Measurements from ENCODE around the gene UCMA. TPM values are rescaled to one million over a fixed set of nuclear protein-coding genes. Genes with fewer than 3 reads are reported as not detected.

The UCMA gene
- total RNA-seq, 1 donor: not detected

DNA sequence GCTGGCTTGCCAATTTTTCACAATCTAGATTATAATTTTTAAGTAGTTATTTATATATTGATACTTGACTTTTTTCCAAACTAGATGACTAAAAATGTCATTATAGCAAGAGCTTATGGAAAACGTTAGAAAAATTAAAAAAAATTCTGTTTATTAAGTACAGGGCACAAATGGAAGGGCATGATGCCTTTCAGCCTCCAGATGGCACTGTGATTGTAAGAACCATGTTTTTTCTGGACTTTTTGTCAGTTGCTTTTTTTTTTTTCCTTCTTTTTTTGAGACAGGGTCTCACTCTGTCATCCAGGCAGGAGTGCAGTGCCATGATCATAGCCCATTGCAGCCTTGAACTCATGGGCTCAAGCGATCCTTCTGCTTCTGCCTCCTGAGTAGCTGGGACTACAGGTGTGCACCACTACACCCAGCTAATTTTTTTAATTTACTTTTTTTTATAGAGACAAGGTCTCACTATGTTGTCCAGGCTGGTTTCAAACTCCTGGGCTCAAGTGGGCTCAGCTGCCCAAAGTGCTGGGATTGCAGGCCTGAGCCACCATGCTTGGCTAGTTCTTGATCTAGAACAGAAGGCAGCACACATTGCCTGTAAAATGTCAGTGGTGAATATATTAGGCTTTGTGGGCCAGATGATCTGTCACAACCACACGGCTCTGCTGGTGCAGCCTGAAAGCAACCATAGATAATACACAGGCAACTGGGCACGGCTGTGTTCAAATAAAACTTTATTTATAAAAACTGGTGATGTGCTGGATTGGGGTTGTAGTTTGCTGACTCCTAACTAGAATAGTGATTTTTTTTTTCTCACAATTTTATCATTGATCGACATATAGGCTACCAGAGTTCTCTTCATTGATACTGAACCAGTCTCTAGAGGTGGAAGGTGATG is 27.4 kb downstream of the UCMA start:
- DNase-seq (ENCODE audit: low read depth): peak; percentile 76
- H3K4me3 ChIP-seq (ENCODE audit: low read depth, low read length): no peak overlapping the region
- TF ChIP-seq, protein P1, sequence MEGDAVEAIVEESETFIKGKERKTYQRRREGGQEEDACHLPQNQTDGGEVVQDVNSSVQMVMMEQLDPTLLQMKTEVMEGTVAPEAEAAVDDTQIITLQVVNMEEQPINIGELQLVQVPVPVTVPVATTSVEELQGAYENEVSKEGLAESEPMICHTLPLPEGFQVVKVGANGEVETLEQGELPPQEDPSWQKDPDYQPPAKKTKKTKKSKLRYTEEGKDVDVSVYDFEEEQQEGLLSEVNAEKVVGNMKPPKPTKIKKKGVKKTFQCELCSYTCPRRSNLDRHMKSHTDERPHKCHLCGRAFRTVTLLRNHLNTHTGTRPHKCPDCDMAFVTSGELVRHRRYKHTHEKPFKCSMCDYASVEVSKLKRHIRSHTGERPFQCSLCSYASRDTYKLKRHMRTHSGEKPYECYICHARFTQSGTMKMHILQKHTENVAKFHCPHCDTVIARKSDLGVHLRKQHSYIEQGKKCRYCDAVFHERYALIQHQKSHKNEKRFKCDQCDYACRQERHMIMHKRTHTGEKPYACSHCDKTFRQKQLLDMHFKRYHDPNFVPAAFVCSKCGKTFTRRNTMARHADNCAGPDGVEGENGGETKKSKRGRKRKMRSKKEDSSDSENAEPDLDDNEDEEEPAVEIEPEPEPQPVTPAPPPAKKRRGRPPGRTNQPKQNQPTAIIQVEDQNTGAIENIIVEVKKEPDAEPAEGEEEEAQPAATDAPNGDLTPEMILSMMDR (IDR thresholded peaks at IDR 0.05; ENCODE audit: insufficient read depth, low read length): peak; percentile 74

DNA sequence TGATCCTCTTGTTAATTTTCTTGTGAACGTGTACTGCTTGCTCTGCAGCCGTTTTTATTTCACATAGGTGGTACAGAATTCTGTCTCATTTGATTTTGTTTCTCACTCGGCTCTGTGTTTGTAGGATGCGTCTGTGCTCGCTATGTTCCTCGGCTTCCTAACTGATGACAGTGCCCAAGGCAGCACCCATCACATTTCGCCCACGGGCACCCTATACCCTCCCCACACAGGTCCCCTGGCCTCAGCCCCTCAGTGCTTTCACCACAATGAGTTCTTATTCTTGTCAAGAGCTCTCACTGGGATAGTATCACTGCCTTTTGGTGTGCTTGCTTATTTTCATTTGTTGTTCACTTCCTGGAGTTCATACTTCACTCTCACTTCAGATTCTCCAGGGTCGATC is 28.1 kb downstream of the UCMA start:
- TF ChIP-seq, protein P1 (IDR thresholded peaks at IDR 0.05; ENCODE audit: insufficient read depth, low read length): no peak
- no peak for DNase-seq (ENCODE audit: low read depth)
- H3K4me3 ChIP-seq (ENCODE audit: low read depth, low read length): no peak overlapping the region

DNA sequence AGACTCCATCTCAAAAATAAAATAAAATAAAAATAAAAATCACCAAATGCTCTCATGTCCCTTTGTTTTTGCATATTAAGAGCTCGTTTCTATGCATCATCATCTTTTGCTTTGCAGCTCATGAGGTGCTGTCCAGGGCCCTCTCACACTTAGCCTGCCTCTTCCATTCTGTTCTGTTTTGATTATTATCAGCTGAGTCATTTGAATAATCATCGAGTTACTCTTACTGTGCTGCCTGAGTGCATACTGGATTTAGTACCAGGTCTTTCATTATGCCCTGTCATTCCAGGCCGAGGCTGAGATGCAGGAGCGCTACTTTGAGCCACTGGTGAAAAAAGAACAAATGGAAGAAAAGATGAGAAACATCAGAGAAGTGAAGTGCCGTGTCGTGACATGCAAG is 33.0 kb downstream of the UCMA start:
- TF ChIP-seq, protein P1 (IDR thresholded peaks at IDR 0.05; ENCODE audit: insufficient read depth, low read length): no peak
- no peak overlapping the region for H3K4me3 ChIP-seq (ENCODE audit: low read depth, low read length)
- DNase-seq (ENCODE audit: low read depth): peak; percentile 18

DNA sequence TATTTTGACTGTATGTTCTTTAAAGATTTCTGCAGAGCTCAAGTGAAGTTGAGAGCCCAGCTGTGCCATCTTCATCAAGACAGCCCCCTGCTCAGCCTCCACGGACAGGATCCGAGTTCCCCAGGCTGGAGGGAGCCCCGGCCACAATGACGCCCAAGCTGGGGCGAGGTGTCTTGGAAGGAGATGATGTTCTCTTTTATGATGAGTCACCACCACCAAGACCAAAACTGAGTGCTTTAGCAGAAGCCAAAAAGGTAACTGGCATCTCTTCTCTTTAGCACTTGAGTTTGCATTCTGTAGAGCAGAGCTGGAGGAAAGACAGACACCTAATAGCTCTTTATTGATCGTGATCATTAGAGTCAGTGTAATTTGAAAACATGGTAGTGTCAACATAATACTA is 39.2 kb downstream of the UCMA start:
- DNase-seq (ENCODE audit: low read depth): no peak
- TF ChIP-seq, protein P1 (IDR thresholded peaks at IDR 0.05; ENCODE audit: insufficient read depth, low read length): no peak
- no peak overlapping the region for H3K4me3 ChIP-seq (ENCODE audit: low read depth, low read length)

DNA sequence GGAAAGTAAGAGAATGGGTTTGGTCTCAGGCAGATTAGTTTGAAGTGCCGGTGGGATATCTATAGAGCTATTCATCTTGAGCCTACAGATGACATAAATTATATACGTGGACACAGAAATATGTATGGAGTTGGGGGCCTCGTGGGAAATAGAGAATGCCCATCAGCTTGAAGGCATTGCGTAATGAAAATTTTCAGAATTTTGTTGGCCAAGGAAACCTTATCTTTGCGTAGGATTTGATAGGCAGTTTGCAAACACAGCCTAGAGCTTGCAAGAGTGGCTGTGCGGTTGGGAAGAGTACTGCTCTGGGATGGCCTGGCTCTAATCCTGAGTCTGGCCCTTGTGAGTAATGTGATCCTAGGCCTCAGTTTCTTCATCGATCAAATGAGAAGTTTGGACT is 40.5 kb downstream of the UCMA start:
- DNase-seq (ENCODE audit: low read depth): peak; percentile 28
- H3K4me3 ChIP-seq (ENCODE audit: low read depth, low read length): no peak overlapping the region
- TF ChIP-seq, protein P1 (IDR thresholded peaks at IDR 0.05; ENCODE audit: insufficient read depth, low read length): no peak

DNA sequence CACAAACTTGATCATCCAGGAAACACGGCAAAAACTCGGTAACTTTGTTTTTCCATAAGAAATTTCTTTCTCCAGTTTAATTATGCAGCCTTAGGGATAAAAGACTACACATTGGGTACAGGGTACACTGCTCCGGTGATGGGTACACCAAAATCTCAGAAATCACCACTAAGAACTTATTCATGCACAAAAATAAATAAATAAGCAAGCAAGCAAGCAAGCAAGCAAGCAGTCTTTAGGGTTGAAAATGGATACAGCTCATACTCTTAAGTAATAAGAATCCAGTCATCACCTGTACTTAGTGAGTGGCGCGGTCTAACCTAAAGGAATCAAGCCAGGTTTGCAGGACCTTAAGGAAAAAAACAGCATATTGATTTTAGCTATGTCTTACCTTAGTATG is 42.8 kb downstream of the UCMA start:
- no peak for DNase-seq (ENCODE audit: low read depth)
- TF ChIP-seq, protein P1 (IDR thresholded peaks at IDR 0.05; ENCODE audit: insufficient read depth, low read length): no peak
- H3K4me3 ChIP-seq (ENCODE audit: low read depth, low read length): no peak overlapping the region

All from fibroblast of the aortic adventitia (primary cell).